Endothelial cell of umbilical vein (primary cell): ENCODE data around the gene NME4. TPM values are rescaled to one million over a fixed set of nuclear protein-coding genes. Genes with fewer than 3 reads are reported as not detected.

Experiments used
- BruUV-seq: library from RNA; stranded (reverse); fragments of 400-500 nt; replicated peaks from 2 replicates; lab custom pipeline; 2021; lab: Mats Ljungman, UMichigan
- CTCF ChIA-PET: fragments of 300-600, 350-600 bp; sonication (Branson Sonifier 250); formaldehyde crosslinking; loops from one replicate; lab custom pipeline; 2021; ENCODE audit warnings: antibody characterized with exemption, inconsistent platforms; lab: Charles Lee
- POLR2A ChIA-PET: fragments of 300-600, 350-600 bp; sonication (Branson Sonifier 250); formaldehyde crosslinking; loops from one replicate; lab custom pipeline; 2021; ENCODE audit warnings: antibody characterized with exemption, inconsistent platforms; lab: Charles Lee
- DNase-seq: peaks from one replicate; pipeline ENCODE4 v3.0.0-alpha.2; 2011; ENCODE audit warnings: low read depth, low spot score
- FAIRE-seq: peaks from 2 replicates; lab custom pipeline; 2011; peaks lifted over from hg19 to GRCh38; lab: Jason Lieb, UNC
- H2AFZ ChIP-seq: 2 replicates; pipeline ENCODE4 v1.6.0; 2012; ENCODE audit warnings: low read depth, low read length, control low read depth, inconsistent platforms
- H3K27ac ChIP-seq: 2 replicates; pipeline ENCODE4 v1.5.1; 2011; ENCODE audit warnings: low read depth, mild to moderate bottlenecking, control low read depth, low read length, moderate library complexity; ENCODE audit not compliant: insufficient read depth
- H3K27me3 ChIP-seq, 2 experiments: 2 replicates each; pipeline versions ENCODE4 v1.6.0 to v1.6.1; 2011; ENCODE audit warnings: low read length in 2 of 2, mixed read lengths in 1 of 2; ENCODE audit not compliant: control insufficient read depth in 2 of 2, insufficient read depth in 2 of 2
- H3K36me3 ChIP-seq, 2 experiments: 2 replicates in 1 of 2; 3 replicates in 1 of 2; pipeline ENCODE4 v1.5.1; 2011; ENCODE audit warnings: low read length in 2 of 2, mild to moderate bottlenecking in 1 of 2, moderate library complexity in 1 of 2; ENCODE audit not compliant: control insufficient read depth in 2 of 2, insufficient read depth in 2 of 2; ENCODE audit errors: extremely low read depth in 1 of 2
- H3K4me1 ChIP-seq: 3 replicates; pipeline ENCODE4 v1.5.1; 2011; ENCODE audit warnings: mild to moderate bottlenecking, low read length; ENCODE audit not compliant: control insufficient read depth, insufficient read depth; ENCODE audit errors: extremely low read depth
- H3K4me2 ChIP-seq: 2 replicates; pipeline ENCODE4 v1.6.1; 2011; ENCODE audit warnings: low read length, control low read depth, mixed read lengths; ENCODE audit not compliant: insufficient read depth
- H3K4me3 ChIP-seq, 3 experiments: fragments of 200-600 bp in 1 of 3; sonication (generic), shearing (Covaris generic) in 1 of 3; replicated peaks in 1 of 3; 2 replicates each; pipeline ENCODE4 v1.5.1; 2011 to 2016; ENCODE audit warnings: control low read depth in 3 of 3, low read length in 3 of 3, mild to moderate bottlenecking in 2 of 3, inconsistent platforms in 1 of 3, low read depth in 1 of 3, moderate library complexity in 1 of 3; ENCODE audit not compliant: insufficient read depth in 1 of 3
- H3K79me2 ChIP-seq: 2 replicates; pipeline ENCODE4 v1.6.0; 2012; ENCODE audit warnings: low read length, inconsistent platforms; ENCODE audit not compliant: control insufficient read depth, insufficient read depth
- H3K9ac ChIP-seq: replicated peaks from 2 replicates; pipeline ENCODE3; 2011; ENCODE audit warnings: low read length, control low read depth; ENCODE audit not compliant: insufficient read depth; ENCODE audit errors: extremely low read depth
- H3K9me1 ChIP-seq: replicated peaks from 3 replicates; pipeline ENCODE4 v1.6.0; 2011; ENCODE audit warnings: mild to moderate bottlenecking, low read length; ENCODE audit not compliant: control insufficient read depth, insufficient read depth; ENCODE audit errors: extremely low read depth
- H3K9me3 ChIP-seq: replicated peaks from 2 replicates; pipeline ENCODE4 v1.5.1; 2012; ENCODE audit warnings: low read length, inconsistent platforms; ENCODE audit not compliant: control insufficient read depth, insufficient read depth
- H4K20me1 ChIP-seq: replicated peaks from 2 replicates; pipeline ENCODE3; 2011; ENCODE audit warnings: mild to moderate bottlenecking, low read length; ENCODE audit not compliant: control insufficient read depth, insufficient read depth; ENCODE audit errors: extremely low read depth
- EZH2 ChIP-seq: IDR thresholded peaks from 2 replicates; pipeline ENCODE4 v1.6.1; 2012; ENCODE audit warnings: borderline replicate concordance, low read depth, mild to moderate bottlenecking, moderate library complexity, low read length, inconsistent platforms; ENCODE audit not compliant: severe bottlenecking
- FOS ChIP-seq: IDR thresholded peaks from 2 replicates; pipeline ENCODE4 v1.6.1; 2011; ENCODE audit warnings: mild to moderate bottlenecking, low read length, moderate library complexity, borderline replicate concordance; ENCODE audit not compliant: insufficient read depth
- GATA2 ChIP-seq: IDR thresholded peaks from 2 replicates; pipeline ENCODE4 v1.7.0; 2011; ENCODE audit warnings: low read depth, mild to moderate bottlenecking, moderate library complexity, mixed read lengths, low read length; ENCODE audit not compliant: insufficient read length, insufficient read depth
- JUN ChIP-seq: IDR thresholded peaks from 2 replicates; pipeline ENCODE4 v1.6.1; 2011; ENCODE audit warnings: borderline replicate concordance, low read depth; ENCODE audit not compliant: insufficient read length, insufficient read depth
- MYC ChIP-seq: IDR thresholded peaks from one replicate; pipeline ENCODE4 v1.6.1; 2011; ENCODE audit warnings: mild to moderate bottlenecking, low read depth, low read length
- POLR2A ChIP-seq: IDR thresholded peaks from 2 replicates; pipeline ENCODE4 v1.6.1; 2012; ENCODE audit warnings: low read depth, mild to moderate bottlenecking, control low read depth, low read length
- POLR2AphosphoS5 ChIP-seq: IDR thresholded peaks from 2 replicates; pipeline ENCODE4 v1.6.1; 2012; ENCODE audit warnings: low read depth, mild to moderate bottlenecking, control low read depth, low read length, moderate library complexity; ENCODE audit not compliant: insufficient read depth
- dilution Hi-C: fragments of 300-500 bp; cut with MboI; formaldehyde crosslinking; loops from one replicate; pipeline ENCODE4 v1.15.0; 2019; ENCODE audit warnings: low sequenced_read_pairs; ENCODE audit not compliant: extremely low pct_ligation_motif_present
- intact Hi-C: fragments of 100-400 bp; cut with micrococcal nuclease; formaldehyde crosslinking; loops from one replicate; pipeline ENCODE4 v1.10.0; 2022
- polyA plus RNA-seq, 4 experiments: library from polyadenylated mRNA; depleted of rRNA in 3 of 4; stranded (reverse) in 3 of 4; unstranded in 1 of 4; fragments of >200 nt; gene quantifications; 2 replicates each; pipeline versions ENCODE4 v1.2.1 to v1.2.3, GENCODE V29; 2011 to 2012; ENCODE audit warnings: missing spikeins in 1 of 4
- total RNA-seq: library from RNA; stranded (reverse); gene quantifications from 2 replicates; pipeline ENCODE4 v1.2.3, GENCODE V29; 2021
- TF ChIP-seq, protein P1 (sequence below): IDR thresholded peaks from 2 replicates; pipeline ENCODE4 v1.6.1; 2011; ENCODE audit not compliant: insufficient read depth, insufficient read length
- TF ChIP-seq, protein P2 (sequence below), 2 donors: IDR thresholded peaks; 1 replicate in 1 of 2; 2 replicates in 1 of 2; pipeline ENCODE4 v1.5.1; 2011; ENCODE audit warnings: low read length in 2 of 2, mild to moderate bottlenecking in 2 of 2, moderate library complexity in 2 of 2, control low read depth in 1 of 2, inconsistent platforms in 1 of 2, low read depth in 1 of 2; ENCODE audit not compliant: insufficient read depth in 1 of 2; ENCODE audit errors: extremely low read depth in 1 of 2

Gene NME4
- total and polyA plus RNA-seq, 2 donors (not counting 3 experiments of a cell fraction or from before 2014, with no cell fraction given) = 170 to 264 TPM

DNA sequence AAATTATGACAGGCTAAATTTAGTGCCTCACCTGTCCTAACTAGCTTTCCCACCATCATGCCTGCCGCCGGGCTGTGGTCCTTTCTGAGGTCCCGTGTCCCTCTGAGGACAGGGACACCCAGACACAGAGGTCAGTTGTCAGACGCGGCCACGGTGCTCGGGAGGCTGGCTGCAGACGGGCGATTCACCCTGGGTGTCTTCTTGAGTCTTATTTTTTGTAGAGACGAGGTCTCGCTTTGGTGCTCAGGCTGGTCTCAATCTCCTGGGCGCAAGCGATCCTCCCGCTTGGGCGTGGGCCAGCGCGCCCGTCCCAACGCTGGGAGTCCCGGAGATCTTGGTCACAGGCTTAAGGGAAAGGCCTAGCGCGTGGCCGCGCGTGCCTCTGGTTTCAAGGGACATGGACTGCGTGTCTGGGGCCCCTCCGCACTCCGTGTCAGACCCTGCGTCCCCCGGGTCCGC is 27.7 kb downstream of the NME4 start:
- peak overlapping the region; percentile 71 for H3K9ac ChIP-seq
- H3K27ac ChIP-seq = peak overlapping the region; percentile 94
- H3K79me2 ChIP-seq = peaks cover 33% of the 10 kb centered on the region
- no peak for TF ChIP-seq POLR2A
- no peak for TF ChIP-seq MYC
- TF ChIP-seq GATA2 = no peak
- TF ChIP-seq FOS = no peak
- TF ChIP-seq, protein P1, sequence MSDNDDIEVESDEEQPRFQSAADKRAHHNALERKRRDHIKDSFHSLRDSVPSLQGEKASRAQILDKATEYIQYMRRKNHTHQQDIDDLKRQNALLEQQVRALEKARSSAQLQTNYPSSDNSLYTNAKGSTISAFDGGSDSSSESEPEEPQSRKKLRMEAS = no peak
- TF ChIP-seq, protein P2, sequence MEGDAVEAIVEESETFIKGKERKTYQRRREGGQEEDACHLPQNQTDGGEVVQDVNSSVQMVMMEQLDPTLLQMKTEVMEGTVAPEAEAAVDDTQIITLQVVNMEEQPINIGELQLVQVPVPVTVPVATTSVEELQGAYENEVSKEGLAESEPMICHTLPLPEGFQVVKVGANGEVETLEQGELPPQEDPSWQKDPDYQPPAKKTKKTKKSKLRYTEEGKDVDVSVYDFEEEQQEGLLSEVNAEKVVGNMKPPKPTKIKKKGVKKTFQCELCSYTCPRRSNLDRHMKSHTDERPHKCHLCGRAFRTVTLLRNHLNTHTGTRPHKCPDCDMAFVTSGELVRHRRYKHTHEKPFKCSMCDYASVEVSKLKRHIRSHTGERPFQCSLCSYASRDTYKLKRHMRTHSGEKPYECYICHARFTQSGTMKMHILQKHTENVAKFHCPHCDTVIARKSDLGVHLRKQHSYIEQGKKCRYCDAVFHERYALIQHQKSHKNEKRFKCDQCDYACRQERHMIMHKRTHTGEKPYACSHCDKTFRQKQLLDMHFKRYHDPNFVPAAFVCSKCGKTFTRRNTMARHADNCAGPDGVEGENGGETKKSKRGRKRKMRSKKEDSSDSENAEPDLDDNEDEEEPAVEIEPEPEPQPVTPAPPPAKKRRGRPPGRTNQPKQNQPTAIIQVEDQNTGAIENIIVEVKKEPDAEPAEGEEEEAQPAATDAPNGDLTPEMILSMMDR (IDR thresholded peaks at IDR 0.05; ENCODE audit: extremely low read depth in 1 of 2, insufficient read depth in 1 of 2, low read depth in 1 of 2, low read length in 2 of 2) = no peak
- no peak for TF ChIP-seq EZH2
- TF ChIP-seq POLR2AphosphoS5 = no peak
- TF ChIP-seq JUN = no peak
- H4K20me1 ChIP-seq = peaks cover 4% of the 10 kb centered on the region
- no TSS peak for BruUV-seq
- peak overlapping the region; percentile 3 to 77 (median 55) for H3K4me3 ChIP-seq
- FAIRE-seq (no peak), DNase-seq (peak; percentile 43)
- H3K4me2 ChIP-seq = peak overlapping the region; percentile 96
- no peaks in the 10 kb centered on the region for H3K9me3 ChIP-seq
- H3K9me1 ChIP-seq = no peaks in the 10 kb centered on the region
- ChIA-PET CTCF (interaction anchor here (1.0 to 3.6 kb wide), 6 partner anchors 13 to 318 kb away, joined by 3 to 19 read pairs (median 4); no protein-coding TSS in a partner anchor), POLR2A (no interaction called here)
- H3K4me1 ChIP-seq = peaks cover 27% of the 10 kb centered on the region
- dilution Hi-C loops = no loop called here
- intact Hi-C loops = loop anchor here (1.0 to 5.0 kb wide), 5 partner anchors 23 to 103 kb away; partner anchors contain the start of genes CAPN15 and DECR2
- no peaks in the 10 kb centered on the region for H3K36me3 ChIP-seq
- H3K27me3 ChIP-seq = no peaks in the 10 kb centered on the region
- H2AFZ ChIP-seq = peak overlapping the region; percentile 29
